GM18867 (cell line): ENCODE data around the gene PITPNB.

Experiments used
- ATAC-seq: cut with Tn5 transposase; IDR thresholded peaks from one replicate; pipeline ENCODE4 v1.9.1; 2021; ENCODE audit warnings: mild to moderate bottlenecking, moderate library complexity; ENCODE audit not compliant: unreplicated experiment

PITPNB gene

GRCh38 chr22:27835446-27835845 lies 83.6 kb downstream of the PITPNB start:
- ATAC-seq = no peak

GRCh38 chr22:27834364-27835185 lies 84.5 kb downstream of the PITPNB start:
- no peak for ATAC-seq

- no peak for ATAC-seq
Observed at GRCh38 chr22:27833803-27834202, 85.3 kb downstream of the PITPNB start.

- ATAC-seq = no peak
Observed at GRCh38 chr22:27832606-27833005, 86.5 kb downstream of the PITPNB start.

GRCh38 chr22:27829620-27830019 lies 89.4 kb downstream of the PITPNB start:
- no peak for ATAC-seq

GRCh38 chr22:27827604-27828587 lies 91.2 kb downstream of the PITPNB start:
- ATAC-seq = no peak

- no peak for ATAC-seq
Observed at GRCh38 chr22:27825174-27825573, 93.9 kb downstream of the PITPNB start.

GRCh38 chr22:27823221-27823620 lies 95.8 kb downstream of the PITPNB start:
- no peak for ATAC-seq

GRCh38 chr22:27820896-27821866 lies 97.9 kb downstream of the PITPNB start:
- no peak for ATAC-seq

GRCh38 chr22:27816552-27816951 lies 102.5 kb downstream of the PITPNB start:
- ATAC-seq = no peak

GRCh38 chr22:27815826-27816530 lies 103.1 kb downstream of the PITPNB start:
- ATAC-seq = no peak

- no peak for ATAC-seq
Observed at GRCh38 chr22:27814993-27815392, 104.1 kb downstream of the PITPNB start.

- ATAC-seq = no peak
Observed at GRCh38 chr22:27811778-27812177, 107.3 kb downstream of the PITPNB start.

- ATAC-seq = no peak
Observed at GRCh38 chr22:27810609-27811151, 108.4 kb downstream of the PITPNB start.

GRCh38 chr22:27809700-27810608 lies 109.1 kb downstream of the PITPNB start:
- no peak for ATAC-seq

- no peak for ATAC-seq
Observed at GRCh38 chr22:27809226-27809603, 109.8 kb downstream of the PITPNB start.

GRCh38 chr22:27808451-27809225 lies 110.4 kb downstream of the PITPNB start:
- ATAC-seq = no peak

- no peak for ATAC-seq
Observed at GRCh38 chr22:27805841-27806240, 113.2 kb downstream of the PITPNB start.
